Measurements from ENCODE around the gene RBM4B.
"Not testable (repeated sequence)": the region's sequence is repeated elsewhere in the genome, so short reads cannot be mapped to it uniquely, and the experiment has no call there.

The RBM4B gene, protein sequence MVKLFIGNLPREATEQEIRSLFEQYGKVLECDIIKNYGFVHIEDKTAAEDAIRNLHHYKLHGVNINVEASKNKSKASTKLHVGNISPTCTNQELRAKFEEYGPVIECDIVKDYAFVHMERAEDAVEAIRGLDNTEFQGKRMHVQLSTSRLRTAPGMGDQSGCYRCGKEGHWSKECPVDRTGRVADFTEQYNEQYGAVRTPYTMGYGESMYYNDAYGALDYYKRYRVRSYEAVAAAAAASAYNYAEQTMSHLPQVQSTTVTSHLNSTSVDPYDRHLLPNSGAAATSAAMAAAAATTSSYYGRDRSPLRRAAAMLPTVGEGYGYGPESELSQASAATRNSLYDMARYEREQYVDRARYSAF

DNA sequence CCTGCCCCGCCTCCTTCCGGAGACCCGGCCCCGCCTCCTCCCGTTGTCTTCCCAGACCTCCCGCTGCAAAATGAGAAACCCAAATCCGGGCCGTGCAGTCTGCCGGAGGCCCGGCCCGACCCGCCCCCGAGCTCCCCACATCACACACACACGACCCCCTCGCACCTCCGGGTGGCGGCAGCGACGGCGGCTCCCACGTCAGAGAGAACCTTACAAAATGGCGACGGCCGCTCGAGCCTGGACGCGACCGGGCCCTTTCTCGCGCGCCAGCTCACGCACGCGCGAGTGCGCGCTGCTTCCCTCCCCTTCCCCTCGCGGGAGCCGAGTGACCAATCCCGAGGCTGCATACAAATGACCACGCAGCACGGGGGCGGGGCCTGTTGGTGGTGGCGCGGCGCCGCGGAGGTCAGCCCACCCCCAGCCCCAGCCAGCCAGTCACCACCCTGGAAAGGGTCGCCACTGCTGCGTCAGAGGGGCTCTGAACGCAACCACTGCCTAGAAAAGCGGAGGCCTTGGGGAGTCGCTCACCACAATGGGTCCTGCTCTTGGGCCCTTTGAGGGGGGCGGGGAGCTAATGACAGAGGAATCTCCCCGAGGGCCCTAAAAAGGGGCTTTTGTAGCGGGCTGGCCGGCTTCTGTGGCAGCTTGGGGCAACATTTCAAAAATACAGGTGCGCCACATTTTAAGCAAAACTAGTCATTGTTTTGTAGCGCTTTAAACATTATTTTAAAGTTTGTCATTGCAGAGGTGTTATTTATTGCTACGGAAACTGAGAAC is at the start of gene RBM4B:
Gene RBM4B, minus strand, starts transcription at position 289 of the 777 bp plus-strand sequence. CDS start 808 bp downstream, outside the sequence.
- in situ Hi-C loops (cut with MboI; ENCODE audit: low sequenced_read_pairs), result no loop called here

DNA sequence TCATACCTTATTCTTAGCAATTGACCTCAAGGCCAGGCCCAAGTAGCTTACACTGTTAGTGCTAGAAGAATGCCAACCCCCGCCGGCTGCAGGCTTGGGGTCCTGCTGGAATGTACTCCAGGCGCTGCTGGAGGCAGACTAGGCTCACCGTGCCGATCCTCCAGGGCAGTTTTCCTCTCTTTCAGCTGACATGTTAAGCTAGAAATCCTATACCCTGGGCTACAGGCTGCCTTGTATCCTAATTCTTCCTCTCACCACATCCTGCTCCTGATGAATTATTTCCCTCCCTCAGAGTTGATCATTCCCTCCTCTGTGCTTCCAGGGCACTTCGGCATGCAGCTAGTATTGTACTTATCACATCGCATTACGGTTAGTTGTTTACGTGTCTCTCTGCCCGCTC is 48.0 kb upstream of the RBM4B start:
- in situ Hi-C loops (cut with MboI; ENCODE audit: low sequenced_read_pairs), result no loop called here

DNA sequence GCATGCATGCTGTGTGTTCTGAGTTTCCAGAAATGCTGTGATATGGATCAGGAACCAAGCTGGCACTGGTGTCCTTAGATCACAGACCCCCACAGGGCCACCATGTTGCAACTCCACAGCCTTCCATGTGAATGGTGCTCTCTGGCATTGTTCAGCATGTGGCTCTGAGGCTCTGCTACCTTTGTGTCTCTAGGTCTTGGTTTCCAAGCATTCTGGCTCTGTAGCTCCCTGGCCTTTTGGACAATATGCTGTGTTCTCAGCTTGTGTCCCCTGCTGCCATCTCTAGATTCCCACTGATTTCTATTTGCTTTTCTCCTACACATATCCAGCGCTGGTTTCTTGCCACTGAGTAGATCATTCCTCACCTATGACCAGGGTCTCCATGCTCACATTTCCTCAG is 47.4 kb upstream of the RBM4B start:
- in situ Hi-C loops (cut with MboI; ENCODE audit: low sequenced_read_pairs), result no loop called here

DNA sequence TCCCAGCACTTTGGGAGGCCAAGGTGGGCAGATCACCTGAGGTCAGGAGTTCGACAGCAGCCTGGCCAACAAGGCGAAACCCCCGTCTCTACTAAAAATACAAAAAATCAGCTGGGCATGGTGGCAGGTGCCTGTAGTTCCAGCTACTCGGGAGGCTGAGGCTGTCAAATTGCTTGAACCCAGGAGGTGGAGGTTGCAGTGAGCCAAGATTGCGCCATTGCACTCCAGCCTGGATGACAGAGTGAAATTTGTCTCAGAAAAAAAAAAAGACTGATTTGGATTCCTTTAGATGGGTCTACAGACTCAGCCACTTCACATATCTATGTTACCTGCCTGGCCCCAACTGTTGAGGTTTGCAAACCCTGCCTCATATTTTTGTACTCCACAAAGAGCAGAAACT is 46.5 kb upstream of the RBM4B start:
- in situ Hi-C loops (cut with MboI; ENCODE audit: low sequenced_read_pairs), result not testable (repeated sequence)

DNA sequence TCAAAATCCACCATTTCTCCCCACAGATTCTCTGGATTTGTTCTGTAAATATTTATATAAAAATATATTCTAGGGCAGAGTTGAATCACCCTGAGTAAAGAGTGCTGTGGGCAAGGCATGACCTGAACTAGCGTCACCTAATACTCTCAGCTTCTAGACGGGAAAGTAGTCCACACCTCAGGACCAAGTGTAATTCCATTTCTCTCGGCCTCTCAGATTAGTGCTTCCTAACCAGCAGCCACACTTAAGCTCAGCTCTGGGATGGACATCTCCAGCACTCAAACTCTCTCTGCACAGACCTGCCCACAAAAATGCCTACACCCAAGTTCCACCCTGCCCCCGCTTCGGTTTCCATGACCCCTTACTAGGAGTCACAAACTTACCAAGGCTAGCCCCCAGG is 46.0 kb upstream of the RBM4B start:
- in situ Hi-C loops (cut with MboI; ENCODE audit: low sequenced_read_pairs), result no loop called here

DNA sequence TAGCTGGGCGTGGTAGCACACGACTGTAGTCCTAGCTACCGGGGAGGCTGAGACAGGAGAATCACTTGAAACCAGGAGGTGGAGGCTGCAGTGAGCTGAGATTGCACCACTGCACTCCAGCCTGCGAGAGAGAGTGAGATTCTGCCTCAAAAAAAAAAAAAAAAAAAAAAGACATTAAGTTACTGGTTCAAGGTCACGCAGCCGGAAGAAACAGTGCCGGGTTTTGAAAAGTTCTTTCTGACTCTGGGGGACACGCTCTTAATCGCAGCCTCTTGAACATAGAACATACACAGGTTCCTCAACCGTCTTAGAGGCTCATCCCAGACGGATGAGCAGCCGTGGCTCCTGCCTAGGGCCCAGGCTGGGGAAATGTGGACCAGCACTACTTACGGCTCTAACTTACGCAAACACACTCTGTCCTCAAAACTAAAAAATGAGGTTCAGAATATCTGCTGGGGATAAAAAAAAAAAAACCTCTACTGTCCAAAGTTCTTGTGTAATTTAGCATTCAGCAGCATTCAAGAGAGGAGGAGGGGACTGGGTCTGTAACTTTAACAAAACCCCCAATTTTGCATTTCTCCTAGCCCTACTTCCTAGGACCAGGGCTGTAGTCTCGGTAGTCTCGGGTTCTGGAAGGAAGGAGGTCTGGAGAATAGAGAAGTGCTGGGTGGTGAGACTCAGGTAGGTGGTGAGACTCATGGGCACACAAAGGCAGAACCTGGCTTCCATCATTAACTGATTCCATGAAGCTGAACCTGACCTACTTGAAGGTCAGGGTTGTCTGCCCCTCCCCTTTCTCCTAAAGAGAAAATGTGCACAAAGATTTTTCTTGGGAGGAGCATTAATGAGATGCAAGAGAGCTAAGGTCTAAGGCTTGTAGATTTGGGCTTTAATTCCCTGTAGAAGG is 45.3 kb upstream of the RBM4B start:
- in situ Hi-C loops (cut with MboI; ENCODE audit: low sequenced_read_pairs), result no loop called here

DNA sequence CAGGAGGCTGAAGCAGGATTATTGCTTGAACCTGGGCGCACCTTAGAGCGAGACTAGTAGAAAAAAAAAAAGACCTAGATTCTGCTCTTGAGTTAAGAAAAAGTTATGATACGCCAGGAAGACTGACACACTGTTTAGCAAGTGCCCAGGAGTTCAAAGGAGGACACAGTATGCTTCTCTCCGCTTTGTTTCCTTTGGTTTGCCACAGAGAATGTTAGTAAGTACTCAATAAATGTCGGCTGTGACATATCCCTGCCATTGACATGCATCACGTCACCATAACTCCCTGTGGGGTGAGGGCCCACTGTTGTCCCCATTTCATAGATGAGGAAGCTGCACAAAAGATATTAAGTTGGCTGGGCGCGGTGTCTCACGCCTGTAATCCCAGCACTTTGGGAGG is 44.3 kb upstream of the RBM4B start:
- in situ Hi-C loops (cut with MboI; ENCODE audit: low sequenced_read_pairs), result no loop called here

DNA sequence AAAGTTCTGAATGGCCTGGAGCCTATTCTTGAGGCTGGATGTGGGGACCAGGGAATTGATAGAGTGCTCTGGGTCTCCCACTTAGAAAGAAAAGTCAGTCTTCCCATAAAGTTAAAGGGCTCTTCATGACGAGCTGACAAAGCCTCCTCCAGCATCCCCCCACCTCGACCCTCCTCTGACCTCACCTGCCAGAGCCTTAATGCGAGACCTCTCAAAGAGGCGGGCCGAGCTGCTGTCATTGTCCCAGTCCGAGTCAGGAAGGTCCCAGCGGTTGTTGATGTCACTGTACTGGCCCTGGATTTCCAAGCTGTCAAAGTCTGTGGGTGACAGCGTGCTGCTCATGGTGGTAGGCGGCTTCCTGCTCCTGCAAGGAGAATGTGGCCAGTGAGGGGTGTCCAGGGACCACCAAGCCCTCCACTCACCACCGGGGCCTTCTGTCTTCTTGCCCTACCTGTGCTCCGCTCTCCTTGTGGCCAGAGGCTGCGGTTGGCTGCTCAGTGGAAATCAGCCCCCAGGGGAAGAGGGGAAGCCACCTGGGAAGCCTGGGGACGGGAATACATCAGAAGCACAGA is 43.3 kb upstream of the RBM4B start:
- in situ Hi-C loops (cut with MboI; ENCODE audit: low sequenced_read_pairs), result no loop called here

DNA sequence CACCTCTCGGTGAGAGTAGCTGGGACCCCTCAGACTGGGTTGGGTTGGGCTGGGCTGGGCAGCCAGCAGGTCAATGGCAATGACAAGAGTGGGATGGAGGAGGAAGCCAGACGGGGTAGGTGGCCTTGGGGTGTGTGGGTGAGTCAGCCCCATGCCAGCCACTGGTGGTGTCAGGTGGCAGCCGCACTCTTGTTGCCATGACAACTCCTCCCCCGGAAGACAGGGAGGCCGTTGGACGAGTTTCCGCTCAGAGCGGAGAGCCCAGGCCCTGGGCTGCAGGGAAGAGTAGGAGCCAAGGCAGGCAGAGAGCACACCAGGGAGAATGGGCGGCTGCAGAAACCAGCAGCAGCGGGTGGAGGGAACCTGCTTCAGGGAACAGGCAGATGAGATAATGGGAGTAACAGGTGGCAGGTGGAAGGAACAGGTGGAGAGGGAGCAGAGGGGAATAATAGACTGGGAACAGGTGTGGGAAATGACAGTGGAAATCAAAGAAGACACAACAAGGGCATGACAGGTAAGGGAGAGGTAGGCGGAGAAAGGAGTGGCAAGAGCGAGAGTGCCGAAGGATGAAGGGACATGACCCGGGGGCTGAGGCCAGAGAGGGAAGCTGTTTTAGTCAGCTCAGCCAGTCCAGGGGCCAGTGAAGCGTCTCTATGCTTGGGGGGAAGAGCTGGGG is 42.7 kb upstream of the RBM4B start:
- in situ Hi-C loops (cut with MboI; ENCODE audit: low sequenced_read_pairs), result no loop called here

DNA sequence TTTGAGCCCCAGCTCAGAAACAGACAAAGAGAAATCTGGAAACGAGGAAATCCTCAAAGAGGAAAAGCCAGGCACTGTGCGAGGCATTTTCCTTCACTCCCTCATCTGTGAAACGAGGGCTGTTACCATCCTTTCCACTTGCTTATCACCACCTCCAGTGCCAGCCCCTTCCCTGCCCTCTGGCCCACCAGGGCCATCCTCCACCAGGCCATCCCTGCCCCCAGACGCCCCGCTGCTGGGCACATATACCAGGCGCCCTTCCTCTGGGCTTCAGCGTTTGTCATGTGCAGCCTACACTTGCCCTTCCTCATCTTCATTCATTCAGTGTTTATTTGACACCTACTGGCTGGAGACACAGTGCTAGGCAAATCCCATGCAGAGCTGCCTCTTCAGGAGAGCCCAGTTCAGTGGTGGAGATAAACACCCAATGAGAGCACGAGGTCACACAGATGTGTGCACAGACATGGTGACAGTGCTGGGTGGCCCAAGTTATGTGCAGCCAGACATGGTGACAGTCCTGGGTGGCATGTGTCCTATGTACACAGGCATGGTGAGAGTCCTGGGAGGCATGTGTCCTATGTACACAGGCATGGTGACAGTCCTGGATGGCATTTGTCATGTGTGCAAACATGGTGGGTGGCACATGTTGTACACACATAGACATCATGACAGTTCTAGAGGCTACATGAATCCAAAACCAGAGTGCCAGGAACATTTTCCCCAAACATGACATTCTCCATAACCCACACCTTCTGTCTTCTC is 41.6 kb upstream of the RBM4B start:
- in situ Hi-C loops (cut with MboI; ENCODE audit: low sequenced_read_pairs), result no loop called here

DNA sequence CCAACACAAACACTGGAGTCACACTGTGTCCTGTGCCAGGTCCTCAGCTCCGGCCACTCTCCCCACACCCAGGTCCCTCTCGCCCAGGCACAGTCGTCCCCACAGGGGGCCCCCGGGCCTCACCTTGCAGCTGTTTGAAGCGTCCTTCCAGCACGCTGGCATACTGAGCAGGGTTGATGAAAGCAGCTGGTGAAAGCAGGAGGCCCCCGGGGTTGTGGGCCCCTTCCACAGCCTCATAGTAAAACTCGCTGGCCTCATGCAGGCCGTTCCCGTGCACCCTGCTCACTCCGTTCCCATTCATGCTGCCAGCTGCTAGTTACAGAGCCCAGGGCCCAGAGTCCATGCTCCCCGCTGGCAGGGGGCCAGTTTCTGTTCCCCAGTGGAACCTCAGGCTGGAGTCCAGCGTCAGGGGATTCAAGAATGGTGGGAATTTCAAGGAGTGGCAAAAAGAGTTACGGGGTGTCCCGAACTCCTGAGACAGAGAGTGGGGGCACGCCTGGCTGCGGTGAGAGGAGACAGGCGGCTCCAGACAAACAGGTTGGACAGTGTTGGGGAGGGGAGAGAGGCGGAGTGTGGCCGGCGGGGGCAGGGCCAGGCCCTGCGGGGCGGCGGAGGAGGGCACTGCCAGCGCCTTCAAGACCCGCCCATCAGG is 40.8 kb upstream of the RBM4B start:
- in situ Hi-C loops (cut with MboI; ENCODE audit: low sequenced_read_pairs), result no loop called here

DNA sequence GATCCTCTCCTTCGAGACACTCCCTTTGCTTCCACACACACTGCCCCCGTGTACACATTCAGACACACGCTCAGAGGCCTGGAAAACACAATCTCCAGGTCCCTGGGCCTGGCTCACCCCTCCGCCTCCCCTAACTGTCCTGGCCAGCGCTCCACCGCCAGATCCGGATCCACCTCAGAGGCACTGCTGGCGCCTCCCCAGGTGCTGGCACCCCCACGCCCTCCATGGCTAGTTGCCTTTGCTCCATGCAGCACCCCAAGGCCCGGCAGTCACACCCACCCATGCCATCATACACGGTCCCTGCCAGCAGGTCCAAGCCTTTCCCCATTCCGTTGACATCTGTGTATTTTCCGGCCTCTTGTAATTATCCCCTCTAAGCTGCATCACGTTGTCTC is 40.2 kb upstream of the RBM4B start:
- in situ Hi-C loops (cut with MboI; ENCODE audit: low sequenced_read_pairs), result no loop called here

DNA sequence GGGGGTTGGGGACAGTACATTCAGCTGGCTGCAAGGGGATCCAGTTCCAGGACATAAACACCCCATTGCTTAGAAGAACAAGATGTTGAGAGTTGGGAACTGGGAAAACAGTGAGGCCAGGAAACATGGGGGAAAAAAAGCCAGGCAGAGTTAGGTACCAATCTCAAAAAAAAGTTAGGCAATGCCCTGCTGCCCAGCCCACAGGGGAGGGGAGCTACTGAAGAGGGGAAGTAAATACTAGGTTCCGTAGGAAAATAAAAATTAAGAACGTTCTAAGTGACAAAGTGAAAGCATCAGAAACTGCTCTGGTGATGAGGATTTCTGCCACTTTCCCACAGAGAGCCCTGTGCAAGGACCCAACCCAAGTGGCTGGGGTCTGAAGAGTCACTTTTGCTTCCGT is 39.3 kb upstream of the RBM4B start:
- in situ Hi-C loops (cut with MboI; ENCODE audit: low sequenced_read_pairs), result no loop called here

DNA sequence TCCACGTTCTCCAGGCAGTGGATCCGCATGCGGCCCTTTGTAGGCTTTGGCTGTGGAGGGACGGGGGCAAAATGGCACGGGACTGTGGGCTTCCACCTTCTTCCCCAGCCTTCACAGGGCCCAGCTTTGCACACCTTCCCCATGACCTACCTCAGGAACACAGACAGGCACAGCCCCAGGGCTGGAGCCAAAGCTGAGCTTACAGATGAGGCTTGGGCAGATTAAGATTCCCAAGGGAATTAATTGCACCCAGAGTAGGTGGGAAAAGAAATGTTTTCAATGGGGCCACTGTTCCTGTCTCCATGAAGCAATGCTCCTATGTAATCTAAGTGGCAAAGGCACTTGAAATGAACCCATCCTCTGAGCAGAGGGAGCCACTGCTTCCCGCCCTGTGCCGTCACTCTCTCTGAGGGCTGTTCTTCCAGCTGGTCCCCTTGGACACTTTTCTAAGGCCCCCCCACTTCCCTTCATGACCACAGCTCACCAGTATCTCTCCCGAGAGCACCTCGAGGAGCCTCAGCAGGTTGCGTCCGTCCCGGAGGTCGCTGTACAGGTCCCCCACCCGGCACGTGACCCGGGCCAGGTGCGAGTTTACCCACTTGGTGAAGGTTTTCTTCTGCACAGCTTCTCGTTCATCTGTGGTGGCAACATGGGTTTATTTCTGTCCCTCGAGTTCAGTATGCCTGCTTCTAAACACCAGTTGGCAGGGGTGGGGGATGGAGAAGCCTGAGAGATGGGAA is 37.8 kb upstream of the RBM4B start:
- in situ Hi-C loops (cut with MboI; ENCODE audit: low sequenced_read_pairs), result no loop called here

DNA sequence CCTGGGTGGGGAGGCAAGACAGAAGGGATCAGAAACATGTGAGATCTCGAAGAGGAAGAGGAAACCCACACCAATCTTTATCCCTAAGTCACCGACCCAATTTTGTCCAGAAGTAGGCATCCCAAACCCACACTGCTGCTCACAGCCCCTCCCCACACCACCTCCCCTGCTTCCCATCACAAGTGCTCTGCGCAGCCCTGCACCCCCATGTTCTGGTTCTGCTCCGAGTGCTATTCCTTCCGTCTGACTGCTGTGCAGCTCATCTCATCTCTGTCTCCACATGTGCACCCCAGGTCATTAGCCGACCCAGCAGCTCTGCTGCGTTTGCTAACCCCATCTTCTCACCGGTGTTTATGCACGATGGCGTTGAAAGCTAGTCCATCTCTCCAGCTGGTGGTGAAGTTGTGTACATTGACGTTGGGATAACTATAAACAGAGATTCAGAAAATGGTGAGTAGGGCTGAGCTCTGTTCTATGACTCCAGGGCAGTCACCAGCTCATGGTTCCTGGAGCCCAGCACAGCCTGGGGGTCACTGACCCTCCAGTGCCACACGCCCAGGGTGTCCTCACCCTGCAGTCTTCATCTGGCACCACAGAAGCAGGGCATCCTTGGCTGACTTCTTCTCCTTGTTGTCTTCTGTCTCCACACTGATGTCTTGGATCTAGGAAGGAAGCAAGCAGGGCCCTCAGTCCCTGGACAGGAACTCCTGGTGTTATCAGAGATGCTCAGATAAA is 36.2 kb upstream of the RBM4B start:
- in situ Hi-C loops (cut with MboI; ENCODE audit: low sequenced_read_pairs), result no loop called here

DNA sequence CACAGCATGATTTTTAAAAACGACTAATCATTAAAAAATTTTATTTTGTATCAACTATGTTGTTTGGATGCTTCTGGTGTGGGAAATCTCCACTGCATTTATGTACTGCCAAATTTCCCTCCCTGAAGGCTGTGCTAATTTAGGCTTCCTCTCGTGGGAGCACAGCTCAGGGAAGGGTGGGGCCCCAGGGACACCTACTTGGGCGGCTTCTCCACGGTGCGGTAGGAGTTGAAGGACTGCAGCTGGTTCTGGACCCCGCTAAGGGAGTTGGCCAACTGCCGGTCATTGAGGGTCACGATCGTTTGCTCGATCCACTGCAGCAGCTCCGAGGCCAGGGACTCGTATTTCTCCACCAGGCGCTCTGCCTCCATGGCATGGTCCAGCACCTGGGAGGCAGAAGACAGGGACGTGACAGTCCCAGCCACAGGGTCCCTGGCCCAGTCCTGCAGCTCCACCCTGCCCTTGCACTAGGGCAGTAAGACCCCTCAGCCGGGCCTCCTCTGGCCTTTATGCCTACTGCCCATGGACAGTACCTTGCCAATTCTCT is 32.8 kb upstream of the RBM4B start:
- in situ Hi-C loops (cut with MboI; ENCODE audit: low sequenced_read_pairs), result no loop called here

DNA sequence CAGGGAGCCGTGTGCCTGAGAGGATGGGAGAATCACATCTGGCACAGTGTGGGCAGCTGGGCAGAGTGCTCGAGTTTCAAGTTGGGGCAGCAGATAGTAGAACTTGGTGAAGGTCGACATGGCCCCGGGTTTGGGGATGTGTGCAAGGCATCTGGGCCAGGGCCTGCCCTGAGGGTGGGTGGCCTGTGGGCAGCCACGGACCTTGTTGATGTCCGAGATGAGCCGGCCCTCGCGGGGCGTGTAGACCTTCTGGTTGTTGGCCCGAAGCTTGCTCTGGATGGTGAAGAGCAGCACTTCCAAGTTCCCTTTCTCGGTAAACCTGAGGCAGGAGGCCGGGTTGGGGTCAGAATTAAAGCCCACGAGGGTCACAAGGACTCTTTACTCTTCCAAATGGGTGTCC is 31.0 kb upstream of the RBM4B start:
- in situ Hi-C loops (cut with MboI; ENCODE audit: low sequenced_read_pairs), result no loop called here

DNA sequence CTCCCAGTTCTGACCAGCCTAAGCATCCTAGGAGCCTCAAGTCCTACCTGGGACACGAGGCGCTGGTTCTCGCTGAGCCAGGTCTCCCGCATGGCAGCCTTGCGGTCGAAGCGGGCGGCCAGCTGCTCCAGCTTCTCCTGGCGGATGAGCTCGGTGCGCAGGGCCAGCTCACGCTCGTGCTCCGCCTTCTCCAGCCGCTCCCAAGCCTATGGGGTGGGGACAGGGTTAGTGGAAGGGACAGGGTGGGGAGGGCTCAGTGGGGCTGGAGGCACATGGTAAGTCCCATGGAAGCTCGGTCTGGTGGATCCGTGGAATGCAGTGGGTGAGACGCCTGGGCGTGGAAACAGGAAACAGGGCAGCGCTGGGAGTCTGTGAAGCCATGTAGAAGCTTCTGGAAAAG is 30.4 kb upstream of the RBM4B start:
- in situ Hi-C loops (cut with MboI; ENCODE audit: low sequenced_read_pairs), result no loop called here
